Right atrium auricular region (tissue), 2 donors: ENCODE results near the gene COL27A1. TPM values are rescaled to one million over a fixed set of nuclear protein-coding genes. Genes with fewer than 3 reads are reported as not detected.

Source experiments
- DNase-seq: peaks from one replicate; pipeline ENCODE4 v3.0.0-alpha.2; 2019; ENCODE audit warnings: low spot score
- H3K27ac ChIP-seq, 2 donors: fragments of 200-600 bp; sonication (generic); 1 replicate in 1 of 2; 2 replicates in 1 of 2; pipeline ENCODE4 v1.5.1; 2016 to 2019
- H3K27me3 ChIP-seq, 2 donors: fragments of 200-600 bp; sonication (generic); one replicate each; pipeline versions ENCODE4 v1.5.1 to v1.6.0; 2017 to 2019
- H3K36me3 ChIP-seq: fragments of 200-600 bp; sonication (generic); one replicate; pipeline ENCODE4 v1.5.1; 2016
- H3K4me1 ChIP-seq, 2 donors: fragments of 200-600 bp; sonication (generic); one replicate each; pipeline versions ENCODE4 v1.5.1 to v1.6.0; 2017 to 2019
- H3K4me3 ChIP-seq, 2 donors: fragments of 200-600 bp; sonication (generic); 1 replicate in 1 of 2; 2 replicates in 1 of 2; pipeline ENCODE4 v1.5.1; 2017 to 2019; ENCODE audit warnings: mild to moderate bottlenecking in 1 of 2, moderate library complexity in 1 of 2
- H3K9me3 ChIP-seq, 2 donors: fragments of 200-600 bp; sonication (generic); one replicate each; pipeline ENCODE4 v1.5.1; 2019
- total RNA-seq, 2 donors: library from RNA; depleted of rRNA; stranded (reverse); fragments of >200 nt; gene quantifications; one replicate each; pipeline ENCODE4 v1.1.0, GENCODE V29; 2016
- TF ChIP-seq, protein P1 (sequence below), 2 donors: fragments of 200-600 bp; sonication (generic); IDR thresholded peaks; one replicate each; pipeline ENCODE4 v1.5.1; 2019; ENCODE audit warnings: antibody characterized with exemption in 2 of 2

The COL27A1 gene
- total RNA-seq, 2 donors from 2014 or later = 1.5 to 2.7 TPM

DNA sequence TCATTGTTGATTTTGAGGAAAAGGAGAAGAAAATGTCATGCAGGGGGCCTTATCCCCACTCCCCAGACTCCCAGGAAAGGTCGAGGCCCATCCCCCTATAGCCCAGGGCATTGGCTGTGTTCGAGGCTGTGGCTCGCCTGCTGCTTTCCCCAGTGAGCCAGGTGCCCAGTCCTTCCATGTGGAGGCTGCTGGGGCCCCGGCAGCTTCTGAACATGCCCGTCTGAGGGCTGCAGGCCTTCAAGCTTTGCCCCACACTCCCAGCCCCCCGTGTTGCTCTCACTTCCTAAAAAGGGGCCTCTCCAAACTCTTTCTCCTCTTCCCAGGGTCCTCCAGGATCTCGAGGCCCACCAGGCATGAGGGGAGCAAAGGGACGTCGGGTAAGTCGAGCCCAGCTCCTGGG lies 102.9 kb downstream of the COL27A1 start:
- Histone ChIP-seq H3K4me3 (no peak overlapping the region), H3K27ac (no peak overlapping the region), H3K36me3 (no peaks in the 10 kb centered on the region), H3K9me3 (no peaks in the 10 kb centered on the region), H3K27me3 (no peaks in the 10 kb centered on the region), H3K4me1 (no peaks in the 10 kb centered on the region)
- no peak for DNase-seq
- TF ChIP-seq, protein P1, sequence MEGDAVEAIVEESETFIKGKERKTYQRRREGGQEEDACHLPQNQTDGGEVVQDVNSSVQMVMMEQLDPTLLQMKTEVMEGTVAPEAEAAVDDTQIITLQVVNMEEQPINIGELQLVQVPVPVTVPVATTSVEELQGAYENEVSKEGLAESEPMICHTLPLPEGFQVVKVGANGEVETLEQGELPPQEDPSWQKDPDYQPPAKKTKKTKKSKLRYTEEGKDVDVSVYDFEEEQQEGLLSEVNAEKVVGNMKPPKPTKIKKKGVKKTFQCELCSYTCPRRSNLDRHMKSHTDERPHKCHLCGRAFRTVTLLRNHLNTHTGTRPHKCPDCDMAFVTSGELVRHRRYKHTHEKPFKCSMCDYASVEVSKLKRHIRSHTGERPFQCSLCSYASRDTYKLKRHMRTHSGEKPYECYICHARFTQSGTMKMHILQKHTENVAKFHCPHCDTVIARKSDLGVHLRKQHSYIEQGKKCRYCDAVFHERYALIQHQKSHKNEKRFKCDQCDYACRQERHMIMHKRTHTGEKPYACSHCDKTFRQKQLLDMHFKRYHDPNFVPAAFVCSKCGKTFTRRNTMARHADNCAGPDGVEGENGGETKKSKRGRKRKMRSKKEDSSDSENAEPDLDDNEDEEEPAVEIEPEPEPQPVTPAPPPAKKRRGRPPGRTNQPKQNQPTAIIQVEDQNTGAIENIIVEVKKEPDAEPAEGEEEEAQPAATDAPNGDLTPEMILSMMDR (IDR thresholded peaks at IDR 0.05) = no peak

DNA sequence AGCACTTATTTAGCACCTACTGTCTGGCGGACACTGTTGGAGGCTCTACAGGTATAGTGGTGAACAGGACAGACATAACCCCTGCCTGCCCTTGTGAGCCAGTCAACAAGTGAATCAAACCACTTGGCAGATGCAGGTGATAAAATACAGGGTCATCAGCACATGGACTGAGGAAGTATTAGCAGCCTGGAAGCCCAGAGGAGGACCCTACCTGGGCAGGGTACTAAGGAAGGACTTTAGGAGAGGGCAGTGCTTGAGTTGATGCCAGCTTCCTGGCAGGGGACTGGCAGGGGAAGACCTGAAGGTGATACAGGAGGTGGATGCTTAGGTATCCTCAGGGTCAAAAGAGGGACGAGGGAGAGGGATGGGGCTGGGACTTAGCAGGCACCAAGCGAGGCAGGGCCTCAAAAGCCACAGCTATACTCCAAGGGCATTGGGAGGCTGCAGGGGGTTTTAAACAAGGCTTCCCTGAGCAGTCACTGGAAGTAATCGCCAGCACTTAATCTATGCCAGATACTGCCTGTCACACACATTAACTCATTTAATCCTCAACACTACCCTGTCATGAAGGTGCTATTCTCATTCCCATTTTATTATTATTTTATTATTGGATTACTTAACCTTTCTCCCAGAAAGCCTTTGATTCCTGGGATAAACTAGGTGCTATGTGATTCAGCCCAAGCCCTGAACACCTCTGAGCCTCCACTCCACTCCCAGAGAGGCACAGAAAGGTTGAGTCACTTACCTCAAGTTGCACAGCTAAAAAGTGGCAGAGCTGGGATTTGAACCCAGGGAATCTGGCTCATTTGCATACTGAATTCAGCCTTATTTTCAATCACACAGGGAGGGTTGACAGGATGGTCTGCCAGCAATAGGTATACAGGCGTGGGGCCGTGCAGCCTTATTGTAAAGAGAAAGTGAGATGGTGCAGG lies 103.8 kb downstream of the COL27A1 start:
- Histone ChIP-seq H3K4me3 (no peak overlapping the region), H3K4me1 (no peaks in the 10 kb centered on the region), H3K36me3 (no peaks in the 10 kb centered on the region), H3K27me3 (no peaks in the 10 kb centered on the region), H3K27ac (no peak overlapping the region), H3K9me3 (no peaks in the 10 kb centered on the region)
- TF ChIP-seq, protein P1 (IDR thresholded peaks at IDR 0.05) = no peak
- no peak for DNase-seq

DNA sequence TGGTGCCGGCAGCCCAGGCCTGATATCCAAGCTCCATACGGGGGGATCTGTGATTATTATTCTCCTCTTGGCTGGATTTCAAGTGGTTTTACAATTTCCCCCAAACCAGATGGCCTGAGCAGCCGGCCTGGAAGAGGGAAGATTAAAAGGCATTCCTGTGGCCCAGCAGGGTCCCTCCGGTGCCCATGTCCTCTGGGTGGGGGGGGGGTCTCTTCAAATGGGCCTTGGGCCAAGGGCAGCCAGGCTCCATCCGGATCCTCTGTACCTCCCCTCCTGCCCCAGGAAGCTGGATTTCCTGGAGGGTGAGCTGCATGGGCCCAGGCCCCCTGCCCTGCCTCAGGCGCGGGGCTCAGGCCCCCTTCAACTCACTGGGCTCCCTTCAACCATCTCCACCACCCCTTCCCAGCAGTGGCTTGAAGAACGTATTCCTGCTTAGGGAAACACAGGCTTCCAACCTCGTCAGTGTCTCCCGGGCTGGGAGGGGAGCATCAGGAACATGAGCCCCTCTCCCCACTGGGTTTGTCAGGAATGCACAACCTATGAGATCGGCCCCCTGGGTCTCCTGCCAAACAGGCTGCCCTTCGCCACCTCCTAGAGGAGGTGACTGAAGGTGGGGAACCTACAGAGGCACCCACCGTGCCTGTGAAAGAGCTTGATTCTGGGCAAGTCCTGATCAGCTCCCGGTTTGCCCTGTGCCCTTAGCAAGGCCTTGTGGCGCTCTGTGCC lies 104.6 kb downstream of the COL27A1 start:
- DNase-seq = no peak
- H3K36me3 ChIP-seq = no peaks in the 10 kb centered on the region
- no peaks in the 10 kb centered on the region for H3K4me1 ChIP-seq
- no peak overlapping the region for H3K27ac ChIP-seq
- no peaks in the 10 kb centered on the region for H3K27me3 ChIP-seq
- TF ChIP-seq, protein P1 (IDR thresholded peaks at IDR 0.05) = no peak
- no peak overlapping the region for H3K4me3 ChIP-seq
- no peaks in the 10 kb centered on the region for H3K9me3 ChIP-seq

DNA sequence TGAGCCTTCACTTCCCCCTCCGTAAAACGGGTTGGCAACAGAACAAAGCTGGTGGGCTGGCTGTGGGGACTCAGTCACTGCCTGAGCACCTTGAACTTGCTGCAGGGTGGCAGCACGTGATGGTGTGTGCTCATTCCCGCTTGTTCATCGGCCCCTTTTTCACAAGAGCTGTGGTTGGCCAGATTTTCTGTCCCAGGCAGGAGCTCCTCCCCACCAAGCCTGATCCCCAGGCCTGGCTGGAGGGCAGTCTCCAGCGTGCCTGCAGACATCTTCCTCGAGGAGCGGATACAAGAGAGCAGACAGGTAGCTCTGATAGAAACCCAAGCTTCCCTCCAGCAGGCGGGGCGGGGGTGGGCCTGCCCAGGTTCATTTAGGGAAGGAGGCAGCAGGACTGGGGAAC lies 105.7 kb downstream of the COL27A1 start:
- DNase-seq = no peak
- Histone ChIP-seq H3K9me3 (no peaks in the 10 kb centered on the region), H3K27me3 (no peaks in the 10 kb centered on the region), H3K4me1 (no peaks in the 10 kb centered on the region), H3K36me3 (no peaks in the 10 kb centered on the region), H3K27ac (no peak overlapping the region), H3K4me3 (no peak overlapping the region)
- TF ChIP-seq, protein P1 (IDR thresholded peaks at IDR 0.05) = no peak

DNA sequence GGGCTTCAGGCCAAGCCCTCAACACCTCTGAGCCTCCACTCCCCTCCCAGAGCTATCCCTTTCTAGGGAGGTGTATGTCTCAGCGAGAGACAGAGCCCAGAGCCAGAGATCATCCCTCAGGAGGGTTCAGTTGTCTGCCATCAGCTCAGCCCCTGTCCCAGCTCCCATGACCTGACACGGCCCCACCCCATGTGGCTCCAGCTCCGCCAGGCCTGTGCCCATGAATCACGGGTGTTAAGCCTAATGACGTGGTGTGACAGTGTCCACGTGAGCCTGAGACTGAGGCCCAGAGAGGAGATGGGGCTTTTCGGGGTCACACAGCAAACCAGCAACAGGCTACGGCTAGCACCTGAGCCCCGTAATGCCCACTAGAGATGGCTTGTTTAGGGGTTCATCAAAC lies 106.7 kb downstream of the COL27A1 start:
- no peaks in the 10 kb centered on the region for H3K9me3 ChIP-seq
- H3K4me1 ChIP-seq = no peaks in the 10 kb centered on the region
- H3K36me3 ChIP-seq = no peaks in the 10 kb centered on the region
- TF ChIP-seq, protein P1 (IDR thresholded peaks at IDR 0.05) = no peak
- no peaks in the 10 kb centered on the region for H3K27me3 ChIP-seq
- H3K27ac ChIP-seq = peak overlapping the region in 1 of 2 donors; percentile 40
- H3K4me3 ChIP-seq = no peak overlapping the region
- DNase-seq = no peak
